ENCODE results near the gene SLC16A12. TPM values are rescaled to one million over a fixed set of nuclear protein-coding genes. Genes with fewer than 3 reads are reported as not detected.
"Not testable (repeated sequence)": the region's sequence is repeated elsewhere in the genome, so short reads cannot be mapped to it uniquely, and the experiment has no call there.

The SLC16A12 gene
- total RNA-seq, 1 donor from 2014 or later = 0.34 TPM

DNA sequence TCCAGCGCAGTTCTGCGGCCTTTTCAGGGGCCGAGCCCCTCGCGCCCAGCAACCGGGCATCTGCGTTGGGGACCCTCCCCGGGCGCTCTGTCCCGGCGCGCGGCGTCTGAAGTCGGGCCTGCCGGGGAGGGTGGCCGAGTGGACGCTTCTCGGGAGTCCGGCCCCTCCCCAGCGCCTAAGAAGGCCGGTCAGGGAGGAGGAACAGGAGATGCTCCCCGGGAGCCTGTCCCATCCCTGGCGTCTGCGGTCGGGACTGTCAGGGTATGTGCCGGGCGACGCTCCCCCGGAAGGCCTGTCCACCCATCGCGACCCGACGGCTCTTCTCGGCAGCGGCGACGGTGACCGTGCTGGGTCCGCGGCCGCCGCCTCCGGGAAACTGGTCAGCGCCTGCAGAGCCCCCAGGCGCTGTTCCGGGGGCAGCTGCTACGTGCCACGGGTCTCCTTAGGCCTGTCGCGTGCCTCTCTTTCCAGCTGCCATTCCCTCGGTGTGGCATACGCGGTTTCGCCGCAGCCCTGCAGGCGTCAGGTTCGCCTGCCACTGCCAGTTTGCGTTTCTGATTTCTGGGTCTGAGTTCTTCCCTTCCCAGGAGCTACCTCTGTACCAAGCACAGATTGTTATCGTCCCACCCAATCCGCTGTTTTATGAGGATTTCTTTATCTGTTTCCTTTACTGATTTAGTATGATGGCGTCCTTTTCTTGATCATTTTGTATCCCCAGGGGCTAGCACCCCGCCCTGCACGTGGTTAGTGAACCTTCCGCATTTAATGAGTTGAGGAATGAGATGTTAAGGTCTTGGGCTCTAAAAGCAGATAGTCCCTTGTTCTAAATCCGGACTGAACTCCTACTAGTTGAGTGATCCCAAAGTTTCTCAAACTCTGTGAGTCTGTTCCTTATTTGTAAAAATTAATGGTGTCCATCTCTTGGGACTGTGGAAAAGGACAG, 120.2 kb downstream of the SLC16A12 start:
- DNase-seq = peak; percentile 36

DNA sequence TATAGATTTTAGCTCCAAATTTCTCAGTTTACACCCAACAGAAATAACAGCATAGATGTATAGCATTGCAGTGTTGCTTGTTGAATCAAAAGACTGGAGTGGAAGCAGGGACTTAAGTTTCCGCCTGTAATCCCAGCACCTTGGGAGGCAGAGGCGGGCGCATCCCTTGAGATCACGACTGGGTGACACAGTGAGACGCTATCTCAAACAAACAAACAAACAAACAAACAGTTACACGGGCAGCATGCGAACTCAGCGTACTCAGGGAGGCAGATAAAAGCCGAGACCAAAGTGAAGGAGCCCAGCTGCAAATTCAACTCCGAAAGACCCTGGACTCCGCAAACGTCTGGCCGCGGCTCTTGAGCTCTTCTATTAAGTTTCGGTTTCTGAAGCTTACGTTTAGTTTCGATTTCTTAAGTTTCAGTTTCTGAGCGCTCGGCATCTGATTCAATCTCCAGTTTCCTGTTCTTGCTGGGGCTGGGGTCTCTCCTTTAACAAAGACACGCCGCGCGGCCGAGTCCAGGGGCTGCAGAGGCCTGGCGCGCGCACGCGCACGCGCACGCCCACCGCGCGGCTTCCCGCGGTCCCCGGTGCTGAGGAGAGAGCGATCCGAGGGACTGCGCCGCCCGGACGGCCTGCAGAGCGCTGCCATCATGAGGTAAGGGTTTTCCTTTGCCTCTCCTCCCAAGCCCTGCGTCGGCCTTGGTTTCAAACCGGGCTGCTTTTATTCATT, 121.1 kb downstream of the SLC16A12 start, which contains the start of gene IFIT5:
TSS of gene IFIT5 (plus strand) at position 423 of the 733 bp plus-strand sequence. CDS start at position 654, 231 bp downstream.
- DNase-seq = peak; percentile 77

DNA sequence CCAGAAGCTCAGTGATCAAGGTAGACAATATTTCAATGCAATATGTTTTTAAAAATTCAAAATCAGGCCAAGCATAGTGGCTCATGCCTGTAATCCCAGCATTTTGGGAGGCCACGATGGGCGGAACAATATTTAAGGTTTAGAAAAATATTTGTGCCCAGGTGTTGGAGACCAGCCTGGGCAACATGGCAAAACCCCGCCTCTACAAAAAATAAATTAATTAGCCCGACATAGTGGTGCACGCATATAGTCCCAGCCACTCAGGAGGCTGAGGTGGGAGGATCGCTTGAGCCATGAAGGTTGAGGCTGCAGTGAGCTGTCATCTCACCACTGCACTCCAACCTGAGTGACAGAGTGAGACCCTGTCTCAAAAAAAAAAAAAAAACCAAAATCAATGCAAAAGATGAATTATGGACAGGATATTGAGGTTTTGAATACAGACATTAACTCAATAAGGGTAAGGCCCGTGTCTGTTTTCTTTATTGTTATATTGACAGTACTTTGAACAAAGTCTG, 121.9 kb downstream of the SLC16A12 start:
- DNase-seq = no peak

DNA sequence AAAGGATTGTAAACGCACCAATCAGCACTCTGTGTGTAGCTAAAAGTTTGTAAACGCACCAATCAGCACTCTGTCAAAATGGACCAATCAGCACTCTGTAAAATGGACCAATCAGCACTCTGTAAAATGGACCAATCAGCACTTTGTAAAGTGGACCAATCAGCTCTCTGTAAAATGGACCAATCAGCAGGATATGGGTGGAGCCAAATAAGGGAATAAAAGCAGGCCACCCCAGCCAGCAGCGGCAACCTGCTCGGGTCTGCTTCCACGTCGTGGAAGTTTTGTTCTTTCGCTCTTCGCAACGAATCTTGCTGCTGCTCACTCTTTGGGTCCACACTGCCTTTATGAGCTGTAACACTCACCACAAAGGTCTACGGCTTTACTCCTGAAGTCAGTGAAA, 123.1 kb downstream of the SLC16A12 start:
- DNase-seq = not testable (repeated sequence)

DNA sequence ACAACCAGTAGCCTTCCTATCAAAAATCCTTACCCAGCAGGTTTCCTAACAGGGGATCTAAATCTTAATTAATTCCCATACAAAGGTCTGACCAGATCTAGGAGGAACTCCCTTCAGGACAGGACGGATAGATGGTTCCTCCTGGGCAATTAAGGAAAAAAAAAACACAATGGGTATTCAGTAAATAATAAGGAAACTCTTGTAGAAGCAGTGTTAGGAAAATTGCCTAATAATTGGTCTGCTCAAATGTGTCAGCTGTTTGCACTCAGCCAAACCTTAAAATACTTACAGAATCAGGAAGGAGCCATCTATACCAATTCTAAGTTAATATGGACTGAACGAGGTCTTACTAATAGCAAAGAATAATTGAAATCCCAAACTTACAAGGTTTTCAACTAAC, 124.3 kb downstream of the SLC16A12 start:
- not testable (repeated sequence) for DNase-seq

DNA sequence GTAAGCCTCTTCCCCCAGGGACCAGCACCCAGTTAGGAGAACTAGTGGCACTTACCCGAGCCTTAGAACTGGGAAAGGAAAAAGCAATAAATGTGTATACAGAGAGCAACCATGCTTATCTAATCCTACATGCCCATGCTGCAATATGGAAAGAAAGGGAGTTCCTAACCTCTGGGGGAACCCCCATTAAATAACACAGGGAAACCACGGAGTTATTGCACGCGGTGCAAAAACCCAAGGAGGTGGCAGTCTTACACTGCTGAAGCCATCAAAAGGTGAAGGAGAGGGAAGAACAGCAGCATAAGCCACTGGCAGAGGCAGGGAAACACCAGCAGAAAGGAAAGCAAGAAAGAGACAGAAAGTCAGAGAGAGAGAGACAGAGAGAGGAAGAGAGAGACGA, 124.8 kb downstream of the SLC16A12 start:
- DNase-seq = not testable (repeated sequence)

DNA sequence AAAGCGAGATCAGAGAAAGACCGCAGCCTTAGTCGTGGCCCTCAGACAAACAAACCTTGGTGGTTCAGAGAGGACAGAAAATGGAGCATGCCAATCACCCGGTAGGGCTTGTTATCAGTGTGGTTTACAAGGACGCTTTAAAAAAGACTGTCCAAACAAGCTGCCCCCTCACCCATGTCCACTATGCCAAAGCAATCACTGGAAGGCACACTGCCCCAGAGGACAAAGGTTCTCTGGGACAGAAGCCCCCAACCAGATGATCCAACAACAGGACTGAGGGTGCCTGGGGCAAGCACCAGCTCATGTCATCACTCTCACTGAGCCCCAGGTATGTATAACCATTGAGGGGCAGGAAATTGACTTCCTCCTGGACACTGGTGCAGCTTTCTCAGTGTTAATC, 126.1 kb downstream of the SLC16A12 start:
- DNase-seq = not testable (repeated sequence)

DNA sequence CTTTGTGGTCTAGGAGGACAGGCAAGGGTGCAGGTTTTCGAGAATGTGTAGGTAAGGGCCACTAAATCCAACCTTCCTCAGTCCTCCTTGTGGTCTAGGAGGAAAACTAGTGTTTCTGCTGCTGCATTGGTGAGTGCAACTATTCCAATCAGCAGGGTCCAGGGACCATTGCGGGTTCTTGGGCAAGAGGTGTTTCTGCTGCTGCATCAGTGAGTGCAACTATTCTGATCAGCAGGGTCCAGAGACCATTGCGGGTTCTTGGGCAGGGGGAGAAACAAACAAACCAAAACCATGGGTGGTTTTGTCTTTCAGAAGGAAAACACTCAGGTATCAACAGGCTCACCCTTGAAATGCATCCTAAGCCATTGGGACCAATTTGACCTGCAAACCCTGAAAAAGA, 127.6 kb downstream of the SLC16A12 start:
- not testable (repeated sequence) for DNase-seq

DNA sequence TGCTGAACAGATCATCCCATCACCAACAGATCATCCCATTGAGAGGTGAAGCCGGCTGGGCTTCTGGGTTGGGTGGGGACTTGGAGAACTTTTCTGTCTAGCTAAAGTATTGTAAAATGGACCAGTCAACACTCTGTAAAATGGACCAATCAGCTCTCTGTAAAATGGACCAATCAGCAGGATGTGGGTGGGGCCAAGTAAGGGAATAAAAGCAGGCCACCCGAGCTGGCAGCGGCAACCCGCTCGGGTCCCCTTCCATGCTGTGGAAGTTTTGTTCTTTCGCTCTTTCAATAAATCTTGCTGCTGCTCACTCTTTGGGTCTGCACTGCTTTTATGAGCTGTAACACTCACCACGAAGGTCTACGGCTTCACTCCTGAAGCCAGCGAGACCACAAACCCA, 129.2 kb downstream of the SLC16A12 start:
- not testable (repeated sequence) for DNase-seq

DNA sequence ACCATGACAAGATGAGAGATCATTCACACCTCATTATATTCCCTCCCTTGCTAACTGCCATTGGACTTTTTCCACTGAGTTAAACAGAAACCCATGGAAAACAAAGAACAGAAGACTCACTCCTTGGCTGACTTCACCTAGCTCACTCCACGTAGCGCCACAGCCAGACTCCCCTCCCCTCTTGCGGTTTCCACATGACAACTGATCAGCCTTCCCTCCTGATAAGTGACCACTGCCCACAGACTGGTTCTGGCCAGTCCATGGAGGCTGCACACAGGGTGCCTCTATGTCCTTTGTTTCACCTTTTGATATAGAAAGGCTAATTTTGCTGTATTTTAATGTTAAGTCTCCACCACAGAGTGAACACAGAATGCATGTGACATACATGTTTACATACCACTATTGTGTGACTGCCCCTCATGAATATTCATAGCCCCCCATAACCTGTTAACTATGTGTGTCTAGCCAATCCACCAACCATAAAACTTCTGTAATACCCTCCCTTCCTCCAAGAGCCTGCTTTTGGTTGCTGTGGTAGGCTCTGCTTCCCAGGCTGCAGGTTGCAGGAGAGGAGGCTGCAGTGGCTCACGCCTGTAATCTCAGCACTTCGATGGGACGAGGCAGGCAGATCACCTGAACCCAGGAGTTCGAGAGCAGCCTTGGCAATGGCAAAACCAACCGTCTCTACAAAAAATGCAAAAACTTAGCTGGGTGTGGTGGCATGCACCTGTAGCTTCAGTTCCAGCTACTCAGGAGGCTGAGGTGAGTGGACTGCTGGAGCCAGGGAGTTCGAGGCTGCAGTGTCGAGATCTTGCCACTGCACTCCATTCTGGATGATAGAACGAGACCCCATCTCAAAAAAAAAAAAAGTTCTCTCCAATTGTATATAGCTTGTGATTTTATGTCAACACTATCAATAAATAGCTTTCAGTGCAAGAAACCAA, 131.0 kb downstream of the SLC16A12 start:
- no peak for DNase-seq

DNA sequence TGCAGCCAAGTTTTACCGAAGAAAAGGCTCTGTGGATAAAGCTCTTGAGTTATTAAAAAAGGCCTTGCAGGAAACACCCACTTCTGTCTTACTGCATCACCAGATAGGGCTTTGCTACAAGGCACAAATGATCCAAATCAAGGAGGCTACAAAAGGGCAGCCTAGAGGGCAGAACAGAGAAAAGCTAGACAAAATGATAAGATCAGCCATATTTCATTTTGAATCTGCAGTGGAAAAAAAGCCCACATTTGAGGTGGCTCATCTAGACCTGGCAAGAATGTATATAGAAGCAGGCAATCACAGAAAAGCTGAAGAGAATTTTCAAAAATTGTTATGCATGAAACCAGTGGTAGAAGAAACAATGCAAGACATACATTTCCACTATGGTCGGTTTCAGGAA, 132.4 kb downstream of the SLC16A12 start:
- DNase-seq = no peak

DNA sequence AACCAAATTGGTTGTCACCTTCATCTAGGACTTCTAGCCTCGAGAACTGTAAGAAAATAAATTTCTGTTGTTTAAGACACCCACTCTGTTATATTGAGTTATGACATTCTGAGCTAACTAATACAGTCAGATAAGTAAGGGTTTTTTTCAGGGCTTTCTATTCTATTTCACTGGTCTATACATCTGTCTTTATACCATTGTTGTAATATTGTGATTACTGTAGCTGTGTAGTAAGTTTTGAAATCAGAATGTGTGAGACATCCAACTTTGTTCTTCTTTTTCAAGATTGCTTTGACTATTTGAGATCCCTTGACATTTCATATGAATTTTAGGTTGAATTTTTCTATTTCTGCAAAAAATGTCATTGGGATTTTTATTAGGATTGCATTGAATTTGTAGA, 135.4 kb downstream of the SLC16A12 start:
- DNase-seq = no peak

DNA sequence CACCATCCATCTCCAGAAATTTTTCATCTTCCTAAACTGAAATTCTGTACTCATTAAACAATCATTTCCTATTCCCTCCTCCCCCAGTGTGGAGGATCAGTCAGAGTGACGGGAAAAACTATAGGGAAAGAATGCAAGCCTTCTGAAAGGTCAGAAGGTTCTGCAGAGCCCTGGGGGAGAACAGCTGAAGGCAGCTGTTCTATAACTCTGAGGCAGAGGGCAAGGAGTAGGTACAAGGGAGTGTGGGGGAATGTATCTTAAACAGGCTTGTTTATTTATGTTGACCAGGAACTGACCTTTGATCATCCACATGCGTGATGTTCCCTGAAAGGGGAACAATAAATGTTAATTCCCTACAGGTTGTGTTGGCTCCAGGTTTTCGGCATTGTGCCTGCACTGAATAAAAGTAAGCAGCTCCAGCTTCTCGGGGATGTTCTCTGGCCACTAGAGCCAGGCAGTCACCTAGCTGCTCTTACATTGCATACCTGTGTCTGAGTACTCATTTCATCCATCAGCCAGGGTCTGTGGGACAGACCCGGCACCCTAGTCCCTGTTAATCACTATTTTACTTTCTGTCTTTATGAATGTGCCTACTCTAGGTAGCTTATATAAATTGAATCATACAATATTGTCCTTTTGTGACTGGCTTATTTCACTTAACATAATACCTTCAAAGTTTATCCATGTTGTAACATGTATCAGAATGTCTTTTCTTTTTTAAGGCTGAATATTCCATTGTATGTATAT, 137.2 kb downstream of the SLC16A12 start:
- no peak for DNase-seq

DNA sequence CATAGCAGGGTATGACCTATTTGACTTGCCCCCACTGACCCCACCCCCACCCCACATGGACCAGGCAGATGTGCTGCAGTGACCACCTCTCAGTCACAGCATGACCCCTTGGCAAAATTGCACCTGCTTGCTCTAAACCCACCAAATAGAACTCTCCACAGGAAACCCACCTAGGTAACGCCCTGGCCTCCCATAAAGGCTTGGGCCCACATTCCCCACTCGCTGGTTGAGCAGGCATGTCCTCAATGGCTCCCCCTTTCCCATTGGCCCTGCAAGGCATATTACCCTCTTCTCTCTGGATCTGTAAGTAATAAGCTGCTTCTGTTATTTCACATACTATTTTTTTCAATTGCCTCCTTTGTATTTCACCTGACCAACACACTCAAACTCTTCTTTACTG, 140.3 kb downstream of the SLC16A12 start:
- DNase-seq = no peak

DNA sequence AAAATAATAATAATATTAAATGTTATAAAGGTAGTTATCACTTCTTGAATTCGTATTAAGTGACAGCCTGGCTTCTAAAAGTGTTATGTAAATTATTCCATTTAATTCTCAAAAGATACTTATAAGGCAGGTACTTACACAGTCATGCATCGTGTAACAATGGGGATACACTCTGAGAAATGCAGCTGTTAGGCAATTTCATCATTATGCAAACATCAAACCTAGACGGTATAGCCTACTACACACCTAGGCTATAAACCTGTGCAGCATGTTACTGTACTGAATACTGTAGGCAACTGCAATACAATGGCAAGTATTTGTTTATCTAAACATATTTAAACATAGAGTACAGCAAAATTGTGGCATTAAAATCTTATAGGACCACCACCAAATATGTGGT, 141.5 kb downstream of the SLC16A12 start:
- DNase-seq = no peak

DNA sequence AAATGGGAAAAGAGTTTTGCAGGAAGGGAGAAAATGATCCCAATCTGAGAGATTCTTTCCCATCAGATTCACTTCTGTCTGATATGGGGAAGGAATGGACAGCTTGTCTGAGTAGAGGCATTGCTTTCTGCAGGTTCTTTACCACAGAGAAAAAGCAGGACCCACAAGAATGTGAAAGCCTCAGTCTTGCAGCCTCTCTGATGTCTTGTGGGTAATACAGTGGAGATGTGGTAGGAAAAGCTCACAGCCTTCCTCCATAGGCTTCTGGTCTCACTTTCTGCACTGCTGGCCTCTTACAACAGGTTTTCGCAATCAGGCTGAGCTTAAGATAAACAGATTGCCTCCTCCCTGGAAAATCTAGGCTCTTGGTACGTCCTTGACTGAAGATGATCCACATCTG, 142.4 kb downstream of the SLC16A12 start:
- DNase-seq = no peak

DNA sequence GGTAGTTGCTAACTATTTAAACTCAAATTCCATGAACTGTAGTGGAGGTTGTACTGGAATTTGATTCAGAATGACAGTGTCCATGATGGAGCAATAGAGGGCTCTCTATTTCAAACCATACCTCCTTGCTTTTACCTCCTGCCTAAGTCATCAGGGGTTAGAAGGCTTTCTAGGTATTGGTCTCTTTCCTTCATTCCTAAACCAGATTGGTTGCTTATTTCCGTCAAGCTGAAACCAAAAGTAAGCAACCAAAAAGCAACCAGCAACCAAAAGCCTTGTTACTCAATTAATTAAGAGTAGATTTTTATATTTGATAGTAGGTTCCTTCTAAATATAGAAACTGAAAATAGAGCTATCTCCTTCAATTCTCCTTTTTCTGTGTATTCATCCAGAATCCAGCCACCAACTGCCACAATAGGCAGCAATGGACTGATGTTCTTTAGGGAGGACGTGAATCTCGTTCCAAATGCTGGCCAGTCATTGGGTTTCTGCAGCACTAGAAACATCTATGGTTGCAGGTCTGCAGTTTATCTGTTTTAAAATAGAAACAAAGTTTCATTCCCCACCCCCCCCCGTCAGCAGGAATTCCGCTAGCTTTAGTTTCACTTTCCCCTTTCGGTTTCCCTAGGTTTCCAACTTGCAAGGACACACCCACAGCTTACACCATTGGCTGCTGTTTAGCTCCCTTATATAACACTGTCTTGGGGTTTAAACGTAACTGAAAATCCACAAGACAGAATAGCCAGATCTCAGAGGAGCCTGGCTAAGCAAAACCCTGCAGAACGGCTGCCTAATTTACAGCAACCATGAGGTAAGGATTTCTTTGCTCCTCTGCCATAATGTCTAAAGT, 143.3 kb downstream of the SLC16A12 start, which contains the start of gene IFIT1:
TSS of gene IFIT1 (plus strand) at position 717 of the 850 bp plus-strand sequence. CDS start at position 807, 90 bp downstream.
- DNase-seq = peak; percentile 87

DNA sequence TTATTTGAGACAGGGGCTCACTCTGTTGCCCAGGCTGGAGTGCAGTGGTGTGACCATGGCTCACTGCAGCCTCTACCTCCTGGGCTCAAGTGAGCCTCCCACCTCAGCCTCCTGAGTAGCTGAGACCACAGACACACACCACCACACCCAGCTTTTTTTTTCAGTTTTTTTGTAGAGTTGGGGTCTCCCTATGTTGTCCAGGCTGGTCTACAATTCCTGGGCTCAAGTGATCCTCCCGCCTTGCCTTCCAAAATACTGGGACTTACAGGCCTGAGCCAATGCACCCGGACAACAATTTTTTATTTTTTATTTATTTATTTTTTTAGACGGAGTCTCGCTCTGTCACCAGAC, 144.2 kb downstream of the SLC16A12 start:
- DNase-seq = not testable (repeated sequence)

DNA sequence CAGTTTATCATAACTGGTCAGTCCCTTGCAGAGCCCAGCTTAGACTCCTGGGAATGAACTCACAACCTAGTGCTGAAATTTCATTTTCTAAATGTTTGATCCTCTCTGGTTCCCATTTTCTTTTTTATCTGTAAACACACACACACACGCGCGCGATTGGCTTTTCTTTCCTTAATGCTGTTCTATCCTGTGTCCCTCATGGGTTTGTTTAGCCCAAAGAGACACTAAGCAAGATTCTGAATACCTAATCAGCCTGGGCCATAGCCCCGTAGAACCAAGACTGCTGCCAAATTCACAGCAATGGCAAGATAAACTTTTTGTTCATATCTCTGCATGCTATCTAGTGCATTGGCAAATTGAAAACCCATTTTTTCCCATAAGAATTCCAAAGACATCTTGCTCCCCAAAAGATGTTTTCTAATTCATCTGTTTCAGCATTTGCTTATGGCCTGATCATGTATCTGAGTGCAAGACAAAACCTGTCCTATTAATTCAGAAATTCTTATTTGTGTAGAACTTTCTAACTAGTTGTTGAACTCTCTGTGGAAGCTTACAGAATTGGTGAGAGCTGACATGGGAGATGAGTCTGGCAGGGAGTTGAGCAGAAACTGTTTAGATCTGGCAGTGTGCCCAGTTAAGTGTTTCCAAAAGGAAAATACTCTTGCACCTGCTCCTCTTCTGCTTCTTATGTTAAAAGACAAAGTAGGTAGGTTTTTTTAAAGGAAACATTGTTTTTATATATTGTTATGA, 144.7 kb downstream of the SLC16A12 start:
- DNase-seq = peak; percentile 9

DNA sequence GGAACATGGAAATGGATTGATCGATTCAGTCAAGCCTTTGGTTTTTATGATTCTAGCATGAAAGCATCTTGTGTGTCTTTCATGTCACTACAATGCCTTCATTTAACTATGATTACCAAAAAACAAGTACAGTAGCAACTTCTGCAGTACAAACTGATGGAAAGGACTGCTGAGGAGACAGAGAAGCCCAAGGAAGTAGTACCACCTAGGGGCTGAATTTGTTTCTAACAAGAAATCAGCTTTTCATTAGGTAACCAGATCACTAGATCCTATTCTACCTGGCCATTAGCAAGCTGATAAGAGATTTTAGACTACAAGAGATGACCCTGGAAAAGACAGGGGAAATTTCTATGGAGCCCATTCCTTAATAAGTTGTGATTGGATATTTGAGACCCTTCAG, 146.1 kb downstream of the SLC16A12 start:
- peak; percentile 43 for DNase-seq

All from dermis blood vessel endothelial cell (primary cell).